Spinal cord (tissue), 10 donors: ENCODE measurements around the gene INSYN2B. TPM values are rescaled to one million over a fixed set of nuclear protein-coding genes. Genes with fewer than 3 reads are reported as not detected.
"Not testable (repeated sequence)": the region's sequence is repeated elsewhere in the genome, so short reads cannot be mapped to it uniquely, and the experiment has no call there.

ENCODE experiments used
- DNase-seq, 6 donors: peaks; one replicate each; pipeline versions ENCODE4 v3.0.0 to v3.0.0-alpha.2; 2013 to 2015; ENCODE audit warnings: low spot score in 6 of 6, low read depth in 4 of 6
- H3K27ac ChIP-seq: one replicate; pipeline ENCODE4 v1.5.1; 2013; ENCODE audit warnings: low read depth, low read length, control low read depth
- H3K27me3 ChIP-seq: one replicate; pipeline ENCODE4 v1.6.1; 2013; ENCODE audit warnings: low read length; ENCODE audit not compliant: control insufficient read depth, insufficient read depth
- H3K36me3 ChIP-seq: one replicate; pipeline ENCODE4 v1.6.1; 2013; ENCODE audit warnings: low read length; ENCODE audit not compliant: control insufficient read depth, insufficient read depth
- H3K4me1 ChIP-seq: one replicate; pipeline ENCODE4 v1.6.1; 2013; ENCODE audit warnings: low read length; ENCODE audit not compliant: control insufficient read depth, insufficient read depth
- H3K4me3 ChIP-seq: one replicate; pipeline ENCODE4 v1.5.1; 2013; ENCODE audit warnings: low read depth, low read length, control low read depth
- H3K9me3 ChIP-seq: one replicate; pipeline ENCODE4 v1.6.1; 2013; ENCODE audit warnings: low read length; ENCODE audit not compliant: control insufficient read depth, insufficient read depth
- WGBS: methylation state at CpG from one replicate; pipeline ENCODE4 v1.1.5; 2013; ENCODE audit warnings: missing lambda C conversion rate; ENCODE audit not compliant: insufficient coverage; 5-methylcytosine and 5-hydroxymethylcytosine counted together
- polyA plus RNA-seq, 2 donors: library from polyadenylated mRNA; unstranded; fragments of 120-200 nt; gene quantifications; one replicate each; pipeline ENCODE4 v1.2.1, GENCODE V29; 2013; ENCODE audit not compliant: insufficient read length in 2 of 2
- total RNA-seq, 2 donors: library from RNA; depleted of rRNA in 1 of 2; stranded (reverse); fragments of 120-200 nt in 1 of 2; fragments of >200 nt in 1 of 2; gene quantifications; one replicate each; pipeline versions ENCODE4 v1.2.3 to v1.2.4, GENCODE V29; 2013 to 2014
- donor health status: healthy.

INSYN2B gene
- total and polyA plus RNA-seq, 4 donors = 3.2 to 5.3 (median 4.6) TPM

GRCh38 chr5:169834540-169834939 is 145.8 kb downstream of the INSYN2B start:
- not testable (repeated sequence) for H3K4me1 ChIP-seq, H3K4me3 ChIP-seq
- WGBS = no CpG with 5 or more reads among the region's 1 CpG

GRCh38 chr5:169833681-169834292 is 146.5 kb downstream of the INSYN2B start:
- H3K4me3 ChIP-seq, H3K27me3 ChIP-seq, H3K36me3 ChIP-seq, H3K27ac ChIP-seq, H3K9me3 ChIP-seq, H3K4me1 ChIP-seq, DNase-seq: not testable (repeated sequence)
- 90% methylated on average over 2 of the region's 2 CpGs for WGBS

More at GRCh38 chr5:169834540-169834939, 145.8 kb downstream of the INSYN2B start:
- DNase-seq, H3K27ac ChIP-seq, H3K9me3 ChIP-seq, H3K27me3 ChIP-seq, H3K36me3 ChIP-seq: not testable (repeated sequence)

GRCh38 chr5:169832845-169833244 is 147.4 kb downstream of the INSYN2B start:
- Histone ChIP-seq H3K9me3 (no peaks in the 10 kb centered on the region), H3K27me3 (no peaks in the 10 kb centered on the region), H3K4me3 (no peak overlapping the region), H3K36me3 (no peaks in the 10 kb centered on the region), H3K27ac (no peak overlapping the region), H3K4me1 (no peaks in the 10 kb centered on the region)
- no peak for DNase-seq

DNA sequence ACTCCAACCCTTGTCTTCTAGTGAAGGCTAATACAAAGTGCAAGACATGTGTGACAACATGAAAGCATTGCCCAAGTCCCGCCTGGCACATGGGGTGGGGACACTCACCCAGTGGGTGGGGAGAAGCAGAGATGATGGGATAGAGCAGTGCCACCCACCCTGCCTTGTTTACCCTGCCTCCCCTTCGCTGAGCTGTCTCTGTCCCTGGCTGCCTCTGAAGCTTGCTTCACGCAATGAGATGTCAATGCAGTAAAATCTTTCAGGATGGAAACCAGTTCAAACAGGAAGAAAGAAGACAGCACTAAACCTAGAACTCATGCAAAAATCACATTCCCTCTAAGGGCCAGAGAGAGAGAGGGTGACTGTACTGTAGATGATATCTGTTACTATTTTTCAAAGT is 148.0 kb downstream of the INSYN2B start:
- no peak for DNase-seq
- H3K27me3 ChIP-seq = no peaks in the 10 kb centered on the region
- H3K9me3 ChIP-seq = no peaks in the 10 kb centered on the region
- no CpG with 5 or more reads among the region's 3 CpGs for WGBS
- H3K4me1 ChIP-seq = no peaks in the 10 kb centered on the region
- H3K27ac ChIP-seq = no peak overlapping the region
- no peak overlapping the region for H3K4me3 ChIP-seq
- no peaks in the 10 kb centered on the region for H3K36me3 ChIP-seq

- no peak for DNase-seq
- H3K4me1 ChIP-seq = no peaks in the 10 kb centered on the region
- H3K36me3 ChIP-seq = no peaks in the 10 kb centered on the region
- H3K4me3 ChIP-seq = no peak overlapping the region
- WGBS = no CpG with 5 or more reads among the region's 1 CpG
- H3K27ac ChIP-seq = no peak overlapping the region
- H3K27me3 ChIP-seq = no peaks in the 10 kb centered on the region
- no peaks in the 10 kb centered on the region for H3K9me3 ChIP-seq
Observed at GRCh38 chr5:169831331-169831730, 149.0 kb downstream of the INSYN2B start.

DNA sequence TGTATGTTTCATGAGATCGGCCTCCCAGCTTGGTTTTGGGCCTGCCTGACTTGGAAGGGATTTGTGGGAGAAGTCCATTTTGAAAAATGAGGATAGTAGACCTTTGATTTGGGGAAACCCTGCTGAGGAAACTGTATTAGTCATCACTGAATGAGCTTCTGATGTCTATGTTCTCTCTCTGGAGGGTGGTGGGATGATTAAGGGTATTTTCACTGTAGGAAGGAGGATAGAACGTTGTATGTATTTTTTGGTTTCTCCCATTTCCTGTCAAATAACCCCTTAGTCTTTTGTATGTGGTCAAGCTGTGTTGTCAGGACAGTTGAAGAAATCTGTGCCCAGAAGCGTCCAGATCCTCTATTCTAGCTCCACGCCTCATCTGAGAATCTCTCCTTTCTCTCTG is 151.9 kb downstream of the INSYN2B start:
- Histone ChIP-seq H3K27me3 (no peaks in the 10 kb centered on the region), H3K27ac (no peak overlapping the region), H3K36me3 (no peaks in the 10 kb centered on the region), H3K9me3 (no peaks in the 10 kb centered on the region), H3K4me1 (no peaks in the 10 kb centered on the region), H3K4me3 (no peak overlapping the region)
- 100% methylated on average over 1 of the region's 4 CpGs for WGBS
- DNase-seq = no peak

GRCh38 chr5:169827769-169828168 is 152.5 kb downstream of the INSYN2B start:
- WGBS = no CpG with 5 or more reads among the region's 3 CpGs
- no peaks in the 10 kb centered on the region for H3K36me3 ChIP-seq
- H3K27me3 ChIP-seq = no peaks in the 10 kb centered on the region
- no peaks in the 10 kb centered on the region for H3K4me1 ChIP-seq
- no peaks in the 10 kb centered on the region for H3K9me3 ChIP-seq
- no peak overlapping the region for H3K4me3 ChIP-seq
- no peak overlapping the region for H3K27ac ChIP-seq
- no peak for DNase-seq

DNA sequence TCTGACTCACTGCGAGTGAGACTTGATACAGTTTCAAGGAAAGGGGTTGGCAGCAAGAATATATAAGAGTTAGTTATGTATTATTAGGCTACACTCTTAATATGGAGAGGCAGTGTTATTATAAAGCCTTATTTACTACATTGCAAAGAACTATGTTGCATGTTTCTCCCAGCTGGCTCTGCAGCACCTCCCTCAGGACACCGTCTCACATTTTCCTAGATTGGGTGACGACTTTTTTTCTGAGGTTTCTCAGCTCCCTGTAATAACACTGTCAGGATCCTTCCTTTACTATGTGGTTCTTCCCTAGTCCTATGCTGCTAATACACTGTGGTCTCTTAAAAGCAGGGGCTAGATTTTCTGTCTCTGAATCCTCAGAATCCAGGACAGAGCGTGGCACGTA is 153.7 kb downstream of the INSYN2B start:
- WGBS = 46% methylated on average over 2 of the region's 5 CpGs
- no peak for DNase-seq
- H3K4me1 ChIP-seq = no peaks in the 10 kb centered on the region
- H3K9me3 ChIP-seq = no peaks in the 10 kb centered on the region
- H3K27me3 ChIP-seq = no peaks in the 10 kb centered on the region
- H3K27ac ChIP-seq = no peak overlapping the region
- H3K36me3 ChIP-seq = no peaks in the 10 kb centered on the region
- no peak overlapping the region for H3K4me3 ChIP-seq

DNA sequence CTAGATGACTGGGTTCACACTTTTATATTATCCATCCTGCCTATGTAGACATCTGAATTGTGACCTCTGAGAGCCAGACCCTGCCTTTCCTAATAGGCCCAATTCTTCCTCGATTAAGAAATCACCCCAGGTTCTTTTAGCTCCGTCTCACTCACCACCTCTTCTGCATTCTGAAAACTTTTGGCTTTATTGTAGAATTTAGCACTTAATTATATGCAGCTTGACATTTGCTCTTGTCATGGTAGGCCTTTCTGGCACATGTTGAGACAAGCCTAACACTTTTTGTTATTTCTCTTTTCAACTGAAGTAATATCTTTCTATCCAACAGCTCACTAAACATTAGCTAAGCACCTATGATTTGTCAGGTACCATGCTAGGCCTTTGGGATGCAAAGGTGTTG is 163.3 kb downstream of the INSYN2B start:
- no peak overlapping the region for H3K4me3 ChIP-seq
- H3K36me3 ChIP-seq = no peaks in the 10 kb centered on the region
- H3K27ac ChIP-seq = no peak overlapping the region
- H3K9me3 ChIP-seq = no peaks in the 10 kb centered on the region
- H3K27me3 ChIP-seq = peaks cover 2% of the 10 kb centered on the region
- DNase-seq = no peak
- H3K4me1 ChIP-seq = peaks cover 4% of the 10 kb centered on the region
- no CpG with 5 or more reads among the region's 2 CpGs for WGBS

DNA sequence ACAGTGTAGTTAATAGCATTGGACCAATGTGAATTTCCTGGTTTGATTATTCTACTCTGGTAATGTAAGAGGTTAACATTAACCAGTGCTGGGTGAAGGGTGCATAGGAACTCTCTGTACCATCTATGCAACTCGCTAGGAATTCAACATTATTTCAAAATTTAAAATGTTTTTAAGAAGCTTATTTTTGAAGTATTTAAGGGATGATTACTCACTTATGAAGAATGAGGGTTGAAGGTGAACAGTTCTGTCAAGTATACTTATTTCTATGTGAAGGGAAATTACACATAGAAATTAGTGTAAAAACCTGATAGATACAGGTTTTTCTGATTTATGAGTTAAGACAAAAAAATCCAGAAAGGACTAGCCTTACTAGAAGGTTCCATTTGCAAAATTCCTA is 165.8 kb downstream of the INSYN2B start:
- Histone ChIP-seq H3K36me3 (no peaks in the 10 kb centered on the region), H3K27me3 (peaks cover 2% of the 10 kb centered on the region), H3K9me3 (no peaks in the 10 kb centered on the region), H3K27ac (no peak overlapping the region), H3K4me3 (no peak overlapping the region), H3K4me1 (peaks cover 4% of the 10 kb centered on the region)
- WGBS = no CpG with 5 or more reads among the region's 1 CpG
- no peak for DNase-seq
